Measurements from ENCODE around the gene MOB3B.

The MOB3B gene

DNA sequence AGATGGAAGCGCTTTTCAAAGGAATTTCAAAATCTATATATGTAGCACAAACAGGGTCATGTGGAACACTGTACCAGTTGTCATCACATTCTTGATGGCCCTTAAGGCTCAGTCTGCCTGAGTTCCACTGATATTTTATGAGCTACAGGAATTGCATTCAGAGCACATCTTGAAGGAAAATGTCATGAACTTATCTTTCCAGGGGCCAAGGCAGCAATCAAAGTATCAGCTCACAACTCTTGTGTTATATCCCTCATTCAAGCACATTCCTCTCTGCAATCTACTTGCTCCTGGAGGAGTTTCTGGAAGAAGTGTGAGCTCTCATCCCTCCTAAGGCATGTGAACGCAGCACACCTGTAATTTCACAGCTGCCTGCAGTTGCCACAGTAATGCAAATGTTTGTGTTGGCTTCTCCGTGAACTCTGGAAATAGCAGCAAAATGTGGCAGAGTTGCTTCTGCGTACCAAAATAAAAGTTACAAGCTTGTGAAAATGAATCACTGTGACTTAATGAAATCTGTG lies 143.0 kb downstream of the MOB3B start:
- TF ChIP-seq, protein P1, sequence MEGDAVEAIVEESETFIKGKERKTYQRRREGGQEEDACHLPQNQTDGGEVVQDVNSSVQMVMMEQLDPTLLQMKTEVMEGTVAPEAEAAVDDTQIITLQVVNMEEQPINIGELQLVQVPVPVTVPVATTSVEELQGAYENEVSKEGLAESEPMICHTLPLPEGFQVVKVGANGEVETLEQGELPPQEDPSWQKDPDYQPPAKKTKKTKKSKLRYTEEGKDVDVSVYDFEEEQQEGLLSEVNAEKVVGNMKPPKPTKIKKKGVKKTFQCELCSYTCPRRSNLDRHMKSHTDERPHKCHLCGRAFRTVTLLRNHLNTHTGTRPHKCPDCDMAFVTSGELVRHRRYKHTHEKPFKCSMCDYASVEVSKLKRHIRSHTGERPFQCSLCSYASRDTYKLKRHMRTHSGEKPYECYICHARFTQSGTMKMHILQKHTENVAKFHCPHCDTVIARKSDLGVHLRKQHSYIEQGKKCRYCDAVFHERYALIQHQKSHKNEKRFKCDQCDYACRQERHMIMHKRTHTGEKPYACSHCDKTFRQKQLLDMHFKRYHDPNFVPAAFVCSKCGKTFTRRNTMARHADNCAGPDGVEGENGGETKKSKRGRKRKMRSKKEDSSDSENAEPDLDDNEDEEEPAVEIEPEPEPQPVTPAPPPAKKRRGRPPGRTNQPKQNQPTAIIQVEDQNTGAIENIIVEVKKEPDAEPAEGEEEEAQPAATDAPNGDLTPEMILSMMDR (IDR thresholded peaks at IDR 0.05), result no peak

DNA sequence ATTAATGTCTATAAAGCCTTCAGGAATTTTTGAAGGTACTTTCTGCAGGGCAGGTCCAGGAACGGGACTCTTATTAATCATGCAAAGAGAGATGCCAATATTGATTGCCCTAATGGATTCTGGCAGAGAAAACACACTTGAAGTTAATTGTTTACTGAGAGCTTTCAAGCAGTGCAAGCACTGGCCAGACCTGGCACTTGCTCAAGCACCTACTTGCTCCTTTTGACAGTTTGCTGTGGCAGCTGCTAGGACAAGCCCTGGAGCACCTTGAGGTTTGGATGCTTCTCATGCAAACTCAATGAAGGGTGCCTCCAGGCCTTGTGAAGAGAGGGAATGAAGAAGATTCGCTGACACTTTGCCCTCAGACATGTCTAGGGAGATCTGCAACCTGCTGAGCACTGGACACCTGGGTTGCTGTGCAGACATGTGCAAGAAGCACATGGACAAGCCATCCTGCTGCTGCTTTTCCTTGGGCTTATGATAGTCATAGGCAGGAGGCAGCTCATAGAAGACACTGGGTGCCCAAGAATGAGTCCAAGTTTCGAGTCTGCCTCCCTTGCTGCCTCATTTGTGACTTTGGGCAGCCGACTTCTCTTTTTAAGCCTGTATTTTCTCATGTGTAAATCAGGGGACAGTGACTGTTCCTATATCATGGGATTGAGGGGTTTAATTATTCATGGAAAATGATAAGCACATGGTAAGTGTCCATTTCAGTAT lies 143.8 kb downstream of the MOB3B start:
- TF ChIP-seq, protein P1 (IDR thresholded peaks at IDR 0.05), result no peak

DNA sequence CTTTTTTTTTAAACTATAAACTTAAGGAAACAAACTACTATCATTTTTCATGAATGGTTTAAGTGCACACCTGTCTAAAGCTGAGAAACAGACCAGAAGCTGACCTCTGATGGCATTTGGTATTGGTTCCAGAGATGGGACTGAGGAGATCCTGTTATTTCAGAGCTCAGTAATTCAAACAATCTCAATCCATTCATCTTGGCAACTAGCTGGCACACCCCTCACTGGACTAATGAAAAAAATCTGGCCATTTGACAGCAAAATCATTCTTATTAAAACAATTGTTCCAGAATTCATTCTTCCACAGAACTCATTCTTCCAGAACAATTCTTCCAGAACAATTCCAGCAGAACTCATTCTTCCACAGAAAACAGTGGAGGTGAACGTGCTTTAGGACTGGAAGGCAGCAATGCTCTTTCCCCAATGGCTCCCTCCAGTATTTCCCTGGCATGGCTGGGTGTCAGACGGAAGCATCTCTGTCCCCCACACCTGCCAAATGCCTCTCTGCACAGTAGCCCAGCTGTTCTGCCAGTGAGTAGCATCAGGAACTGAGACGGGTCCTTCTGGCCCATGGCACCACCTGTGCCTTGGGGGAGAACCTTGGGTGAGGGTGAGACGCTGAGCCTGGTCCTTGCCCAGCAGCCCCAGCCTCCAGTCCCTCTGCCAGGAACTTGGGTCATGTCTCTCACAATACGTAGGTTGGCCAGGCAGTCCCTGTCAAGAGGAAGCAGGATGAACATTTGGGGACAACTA lies 145.2 kb downstream of the MOB3B start:
- TF ChIP-seq, protein P1 (IDR thresholded peaks at IDR 0.05), result no peak

DNA sequence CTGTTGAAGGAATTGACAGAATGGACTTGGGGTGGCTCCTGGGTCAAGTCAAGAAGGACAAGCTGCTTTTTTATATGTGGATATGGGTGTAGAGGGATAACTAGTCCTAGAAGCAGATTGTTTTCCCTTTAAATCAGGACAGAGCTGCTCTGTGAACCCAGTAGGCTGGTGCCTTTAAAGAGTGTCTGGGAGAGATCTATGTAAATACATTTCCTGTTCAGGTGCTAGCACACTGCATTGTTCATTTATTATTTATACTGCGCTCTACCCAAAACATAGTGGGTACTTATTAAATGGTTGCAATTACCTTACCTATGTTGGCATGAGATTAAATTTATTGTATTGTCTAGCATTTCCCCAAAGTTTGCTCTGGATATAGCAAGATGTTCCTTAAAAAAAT lies 146.1 kb downstream of the MOB3B start:
- TF ChIP-seq, protein P1 (IDR thresholded peaks at IDR 0.05), result no peak

DNA sequence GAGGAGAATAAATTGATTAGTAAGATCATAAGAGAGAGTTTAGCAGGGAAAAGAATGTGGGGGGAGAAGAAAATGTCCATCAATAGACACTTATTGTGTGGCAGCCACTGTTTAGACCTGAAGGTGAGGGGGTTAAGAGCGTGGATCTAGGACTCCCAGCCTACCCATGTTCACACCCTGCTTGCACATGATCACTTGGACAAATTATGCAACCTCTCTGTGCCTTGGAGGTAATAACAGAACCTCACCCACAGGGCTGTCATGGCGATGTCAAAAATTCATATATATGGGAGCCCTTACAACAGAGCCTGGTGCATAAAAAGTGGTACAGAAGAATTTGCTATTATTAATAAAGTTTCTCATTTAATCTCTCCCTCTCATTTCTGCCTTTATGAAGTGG lies 146.6 kb downstream of the MOB3B start:
- TF ChIP-seq, protein P1 (IDR thresholded peaks at IDR 0.05), result no peak

DNA sequence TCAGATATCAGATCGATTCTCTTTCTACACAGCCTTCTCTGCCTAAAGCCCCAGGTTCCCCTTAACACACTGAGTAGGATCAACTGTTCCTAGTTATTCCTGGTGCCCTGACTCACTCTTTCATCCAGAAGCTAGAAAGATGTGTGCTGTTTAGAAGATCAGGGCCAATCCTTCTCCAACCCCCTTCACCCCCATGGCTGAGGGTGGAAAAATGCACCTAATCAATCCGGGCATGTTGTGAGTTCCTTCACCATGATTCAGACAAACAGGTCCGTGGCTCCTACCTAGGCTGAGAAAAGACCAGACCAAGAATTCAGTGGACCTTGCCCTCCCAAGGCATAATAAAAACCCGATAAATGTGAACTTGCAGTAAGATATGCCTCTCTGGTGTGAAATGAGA lies 147.3 kb downstream of the MOB3B start:
- TF ChIP-seq, protein P1 (IDR thresholded peaks at IDR 0.05), result no peak

DNA sequence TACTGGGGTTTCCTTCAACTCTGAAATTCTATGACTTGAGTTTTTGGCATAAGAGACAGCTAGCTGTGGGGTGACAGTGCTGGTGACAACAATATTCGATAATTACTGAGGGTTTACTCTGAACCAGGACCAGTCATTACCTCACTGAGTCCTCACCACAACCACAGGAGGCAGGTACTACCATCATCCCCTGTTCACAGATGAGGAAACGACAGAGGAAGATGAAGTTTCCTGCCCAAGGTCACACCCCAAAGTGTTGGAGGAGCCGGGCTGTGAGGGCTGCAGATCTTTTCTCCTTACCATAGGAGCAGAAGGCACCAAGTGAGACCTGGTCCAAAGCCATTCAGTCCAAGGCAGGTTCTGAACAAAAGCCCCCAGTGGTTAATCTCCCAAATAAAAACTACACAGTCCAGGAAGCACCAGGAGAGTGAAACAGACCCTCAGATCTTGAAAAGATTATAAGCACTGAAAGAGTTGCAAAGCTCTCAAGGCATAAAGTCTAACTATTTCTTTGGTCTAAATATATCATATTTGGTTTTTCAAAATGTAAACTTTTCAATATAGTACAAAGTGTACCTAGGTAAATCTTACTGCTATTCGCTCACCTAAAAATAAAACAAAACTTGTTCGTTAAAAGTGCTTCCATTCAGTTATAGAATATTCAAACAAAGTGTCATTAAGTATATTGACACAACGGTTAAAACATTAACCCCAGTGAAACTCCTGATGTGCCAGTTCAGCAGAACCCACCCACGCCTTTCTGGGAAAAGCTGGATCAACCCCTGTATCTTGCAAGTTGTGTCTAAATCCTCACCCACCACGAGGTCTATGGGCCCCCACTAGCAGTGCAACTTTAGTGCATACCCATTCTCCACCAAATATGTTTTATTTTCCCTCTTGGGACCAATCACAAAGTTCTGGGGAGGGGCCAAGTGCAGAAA lies 150.0 kb downstream of the MOB3B start:
- TF ChIP-seq, protein P1 (IDR thresholded peaks at IDR 0.05), result no peak
